ENCODE data around the gene SSX2IP.
"Not testable (repeated sequence)": the region's sequence is repeated elsewhere in the genome, so short reads cannot be mapped to it uniquely, and the experiment has no call there.

The SSX2IP gene

DNA sequence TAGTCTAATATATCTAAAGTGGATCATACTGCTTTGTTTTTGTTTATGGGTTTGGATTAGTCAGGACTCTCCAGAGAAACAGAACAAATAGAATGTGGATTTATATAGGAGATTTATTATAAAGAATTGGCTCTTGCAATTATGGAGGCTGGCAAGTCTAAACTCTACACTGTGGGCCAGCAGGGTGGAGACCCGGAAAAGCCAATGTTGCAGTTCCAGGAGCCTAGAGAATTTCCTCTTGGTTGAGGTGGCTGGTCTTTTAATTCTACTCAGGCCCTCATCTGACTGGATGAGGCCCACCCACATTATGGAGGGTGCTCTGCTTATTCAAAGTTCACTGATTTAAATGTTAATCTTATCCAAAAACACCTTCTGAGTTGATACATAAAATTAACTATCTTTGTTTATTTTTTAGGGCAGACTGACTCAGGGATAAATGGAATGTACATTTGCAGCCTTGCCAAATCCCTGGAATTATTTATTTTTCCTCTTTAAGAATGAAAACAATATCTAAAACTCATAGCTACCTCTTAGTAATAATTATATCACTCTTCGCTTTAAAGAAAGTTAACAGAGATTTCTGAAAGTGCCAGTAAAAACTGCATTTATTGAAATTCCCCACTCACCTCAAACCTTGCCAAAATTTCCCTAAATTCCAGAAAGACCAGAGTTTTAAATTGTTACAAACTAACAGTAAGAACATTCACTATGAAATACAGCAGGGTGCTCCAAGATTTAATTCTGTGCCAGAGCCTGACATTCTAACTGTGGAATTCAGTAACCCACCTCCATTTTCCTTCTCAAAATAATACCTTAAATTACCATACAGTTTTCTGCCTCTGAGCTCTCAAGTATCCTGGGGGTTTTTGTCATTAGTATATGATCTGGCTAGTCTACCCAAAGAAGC lies 36.6 kb upstream of the SSX2IP start:
- Histone ChIP-seq H3K4me3 (IDR thresholded peaks at IDR 0.05; ENCODE audit: insufficient read depth, low read depth, low read length) (no peak overlapping the region), H3K9ac (no peak overlapping the region), H3K27ac (no peak overlapping the region), H3K79me2 (ENCODE audit: insufficient read depth, low read depth) (no peaks in the 10 kb centered on the region), H3K36me3 (ENCODE audit: insufficient read depth) (no peaks in the 10 kb centered on the region), H3K27me3 (ENCODE audit: insufficient read depth, low read depth) (no peaks in the 10 kb centered on the region), H4K20me1 (ENCODE audit: insufficient read depth) (no peaks in the 10 kb centered on the region), H2AFZ (ENCODE audit: low read depth) (no peak overlapping the region), H3K4me2 (no peak overlapping the region), H3K4me1 (ENCODE audit: low read depth, poor library complexity, severe bottlenecking) (peaks cover 10% of the 10 kb centered on the region)
- TF ChIP-seq, protein P1, sequence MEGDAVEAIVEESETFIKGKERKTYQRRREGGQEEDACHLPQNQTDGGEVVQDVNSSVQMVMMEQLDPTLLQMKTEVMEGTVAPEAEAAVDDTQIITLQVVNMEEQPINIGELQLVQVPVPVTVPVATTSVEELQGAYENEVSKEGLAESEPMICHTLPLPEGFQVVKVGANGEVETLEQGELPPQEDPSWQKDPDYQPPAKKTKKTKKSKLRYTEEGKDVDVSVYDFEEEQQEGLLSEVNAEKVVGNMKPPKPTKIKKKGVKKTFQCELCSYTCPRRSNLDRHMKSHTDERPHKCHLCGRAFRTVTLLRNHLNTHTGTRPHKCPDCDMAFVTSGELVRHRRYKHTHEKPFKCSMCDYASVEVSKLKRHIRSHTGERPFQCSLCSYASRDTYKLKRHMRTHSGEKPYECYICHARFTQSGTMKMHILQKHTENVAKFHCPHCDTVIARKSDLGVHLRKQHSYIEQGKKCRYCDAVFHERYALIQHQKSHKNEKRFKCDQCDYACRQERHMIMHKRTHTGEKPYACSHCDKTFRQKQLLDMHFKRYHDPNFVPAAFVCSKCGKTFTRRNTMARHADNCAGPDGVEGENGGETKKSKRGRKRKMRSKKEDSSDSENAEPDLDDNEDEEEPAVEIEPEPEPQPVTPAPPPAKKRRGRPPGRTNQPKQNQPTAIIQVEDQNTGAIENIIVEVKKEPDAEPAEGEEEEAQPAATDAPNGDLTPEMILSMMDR (conservative IDR thresholded peaks at IDR 0.05; ENCODE audit: low read depth, low read length), result no peak

DNA sequence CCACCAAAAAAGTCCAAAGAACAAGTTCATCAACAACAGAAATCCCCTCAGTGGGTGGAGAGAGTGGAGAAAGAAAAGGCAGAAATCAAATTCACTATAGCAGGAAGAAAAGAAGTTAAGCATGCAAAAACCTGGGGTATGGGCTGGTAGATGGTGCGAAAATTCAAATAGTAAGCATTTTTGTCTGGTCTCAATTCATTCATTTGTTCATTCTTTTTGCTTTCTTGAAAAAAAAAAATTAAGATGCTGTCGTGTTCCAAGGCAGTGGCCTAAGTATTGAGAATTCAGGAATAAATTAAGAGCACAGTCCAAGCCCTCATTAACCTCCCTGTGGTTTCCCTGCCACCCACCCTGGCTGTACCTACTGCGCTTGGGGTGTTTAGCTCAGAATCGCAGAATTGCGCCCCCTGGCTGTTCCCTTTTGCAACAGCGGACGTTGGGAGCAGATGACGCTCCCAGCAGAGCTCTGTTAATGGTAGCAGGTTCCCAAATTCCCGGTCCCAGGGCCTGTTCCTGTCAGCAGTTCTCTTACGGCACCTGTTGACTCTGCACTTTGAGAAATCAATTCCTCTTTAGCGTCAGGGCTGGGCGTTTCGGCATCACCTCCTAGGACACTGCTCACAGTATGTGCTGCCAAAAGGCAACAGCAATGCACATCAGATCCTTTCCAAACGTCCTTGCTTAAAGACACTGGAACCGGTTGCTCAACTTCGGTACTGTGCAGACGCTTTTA lies 34.0 kb upstream of the SSX2IP start:
- Histone ChIP-seq H3K4me3 (IDR thresholded peaks at IDR 0.05; ENCODE audit: insufficient read depth, low read depth, low read length) (no peak overlapping the region), H3K4me2 (no peak overlapping the region), H3K27me3 (ENCODE audit: insufficient read depth, low read depth) (no peaks in the 10 kb centered on the region), H2AFZ (ENCODE audit: low read depth) (no peak overlapping the region), H3K9ac (no peak overlapping the region), H3K27ac (no peak overlapping the region), H3K36me3 (ENCODE audit: insufficient read depth) (no peaks in the 10 kb centered on the region), H4K20me1 (ENCODE audit: insufficient read depth) (no peaks in the 10 kb centered on the region), H3K79me2 (ENCODE audit: insufficient read depth, low read depth) (no peaks in the 10 kb centered on the region), H3K4me1 (ENCODE audit: low read depth, poor library complexity, severe bottlenecking) (peaks cover 35% of the 10 kb centered on the region)
- TF ChIP-seq, protein P1 (conservative IDR thresholded peaks at IDR 0.05; ENCODE audit: low read depth, low read length), result no peak

DNA sequence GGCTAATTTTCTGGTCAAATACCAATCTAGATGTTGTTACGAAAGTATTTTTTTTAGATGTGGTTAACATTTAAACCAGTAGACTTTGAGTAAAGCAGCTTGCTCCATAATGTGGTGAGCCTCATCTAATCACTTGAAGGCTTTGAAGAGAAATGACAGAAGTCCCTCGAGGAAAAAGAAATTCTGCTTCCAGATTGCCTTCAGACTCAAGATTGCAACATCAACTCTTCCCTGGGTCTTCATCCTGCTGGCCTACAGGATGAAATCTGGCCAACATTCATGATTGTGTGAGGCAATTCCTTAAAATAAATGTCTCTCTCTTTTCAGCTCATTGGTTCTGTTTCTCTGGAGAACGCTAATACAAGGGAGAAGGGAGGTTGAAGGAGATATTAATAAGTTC lies 32.5 kb upstream of the SSX2IP start:
- Histone ChIP-seq H3K27ac (no peak overlapping the region), H3K79me2 (ENCODE audit: insufficient read depth, low read depth) (no peaks in the 10 kb centered on the region), H3K4me1 (ENCODE audit: low read depth, poor library complexity, severe bottlenecking) (peaks cover 44% of the 10 kb centered on the region), H4K20me1 (ENCODE audit: insufficient read depth) (no peaks in the 10 kb centered on the region), H3K9ac (no peak overlapping the region), H3K27me3 (ENCODE audit: insufficient read depth, low read depth) (no peaks in the 10 kb centered on the region), H3K4me2 (no peak overlapping the region), H2AFZ (ENCODE audit: low read depth) (no peak overlapping the region), H3K36me3 (ENCODE audit: insufficient read depth) (no peaks in the 10 kb centered on the region), H3K4me3 (IDR thresholded peaks at IDR 0.05; ENCODE audit: insufficient read depth, low read depth, low read length) (no peak overlapping the region)
- TF ChIP-seq, protein P1 (conservative IDR thresholded peaks at IDR 0.05; ENCODE audit: low read depth, low read length), result no peak

DNA sequence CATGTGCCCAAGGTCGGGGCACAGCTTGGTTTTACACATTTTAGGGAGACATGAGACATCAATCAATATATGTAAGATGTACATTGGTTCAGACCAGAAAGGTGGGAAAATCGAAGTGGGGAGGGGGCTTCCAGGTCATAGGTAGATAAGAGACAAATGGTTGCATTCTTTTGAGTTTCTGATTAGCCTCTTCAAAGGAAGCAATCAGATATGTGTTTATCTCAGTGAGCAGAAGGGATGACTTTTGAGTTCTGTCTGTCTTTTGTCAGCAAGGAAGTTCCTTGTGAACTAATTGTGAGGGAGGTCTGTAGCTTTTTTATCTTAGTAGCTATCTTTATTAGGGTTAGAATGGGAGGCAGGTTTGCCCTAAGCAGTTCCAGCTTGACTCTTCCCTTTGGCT lies 31.6 kb upstream of the SSX2IP start:
- peak overlapping the region; percentile 35 for H3K4me2 ChIP-seq
- peaks cover 44% of the 10 kb centered on the region for H3K4me1 ChIP-seq (ENCODE audit: low read depth, poor library complexity, severe bottlenecking)

More for the DNA sequence above, 31.6 kb upstream of the SSX2IP start:
- not testable (repeated sequence) for H4K20me1 ChIP-seq (ENCODE audit: insufficient read depth); H3K36me3 ChIP-seq (ENCODE audit: insufficient read depth); H3K27me3 ChIP-seq (ENCODE audit: insufficient read depth, low read depth); H3K9ac ChIP-seq; H3K79me2 ChIP-seq (ENCODE audit: insufficient read depth, low read depth); H2AFZ ChIP-seq (ENCODE audit: low read depth); H3K4me3 ChIP-seq (IDR thresholded peaks at IDR 0.05; ENCODE audit: insufficient read depth, low read depth, low read length)
- H3K27ac ChIP-seq, result peak overlapping the region; percentile 77

Data from KMS-11 (cell line).